Measurements from ENCODE around the gene VPS9D1. TPM values are rescaled to one million over a fixed set of nuclear protein-coding genes. Genes with fewer than 3 reads are reported as not detected.

The VPS9D1 gene
- polyA plus RNA-seq, 2 of the 4 experiments (the other 2 are of a cell fraction), result 2.1 to 5.4 TPM

DNA sequence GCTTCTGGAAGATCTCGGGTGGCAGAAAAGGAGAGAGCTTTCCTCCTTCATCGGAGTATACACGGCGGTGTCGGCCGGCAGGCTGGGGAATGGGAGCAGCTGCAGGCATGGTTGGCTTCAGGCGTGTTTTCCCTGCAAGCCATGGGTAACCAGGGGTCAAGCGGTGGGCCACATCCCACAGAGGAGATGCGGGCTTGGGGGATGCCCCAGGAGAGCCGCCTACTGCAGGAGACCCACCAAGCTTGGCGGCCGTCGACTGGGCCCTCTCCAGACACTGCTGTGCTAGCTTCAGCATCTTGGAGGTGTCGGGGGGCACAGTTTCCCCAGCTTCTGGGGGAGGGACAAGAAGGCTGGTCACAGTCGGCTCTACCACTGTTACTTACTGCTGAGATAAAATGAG, 4.2 kb downstream of the VPS9D1 start:
- Histone ChIP-seq H3K9me3 (peaks cover 3% of the 10 kb centered on the region; the same call in 1 of the 3 replicates), H3K4me1 (peaks cover 28% of the 10 kb centered on the region), H3K27ac (no peak overlapping the region), H3K4me3 (no peak overlapping the region), H3K4me2 (no peak overlapping the region)
- TF ChIP-seq RARB (CRISPR knock-in tag; IDR thresholded peaks at IDR 0.05), result no peak
- DNase-seq (ENCODE audit: low read depth in 1 of 2, low spot score in 1 of 2), result no peak
- 91% methylated on average over 13 of the region's 15 CpGs for WGBS (ENCODE audit: missing lambda C conversion rate)
- no peak for FAIRE-seq
- POLR2A ChIA-PET, result no interaction called here
- CTCF ChIA-PET, result interaction anchor here (0.9 to 6.8 kb wide), 6 partner anchors 11 to 144 kb away, joined by 3 to 77 read pairs (median 6); partner anchors contain the start of gene SPATA2L
- ATAC-seq, result no peak

DNA sequence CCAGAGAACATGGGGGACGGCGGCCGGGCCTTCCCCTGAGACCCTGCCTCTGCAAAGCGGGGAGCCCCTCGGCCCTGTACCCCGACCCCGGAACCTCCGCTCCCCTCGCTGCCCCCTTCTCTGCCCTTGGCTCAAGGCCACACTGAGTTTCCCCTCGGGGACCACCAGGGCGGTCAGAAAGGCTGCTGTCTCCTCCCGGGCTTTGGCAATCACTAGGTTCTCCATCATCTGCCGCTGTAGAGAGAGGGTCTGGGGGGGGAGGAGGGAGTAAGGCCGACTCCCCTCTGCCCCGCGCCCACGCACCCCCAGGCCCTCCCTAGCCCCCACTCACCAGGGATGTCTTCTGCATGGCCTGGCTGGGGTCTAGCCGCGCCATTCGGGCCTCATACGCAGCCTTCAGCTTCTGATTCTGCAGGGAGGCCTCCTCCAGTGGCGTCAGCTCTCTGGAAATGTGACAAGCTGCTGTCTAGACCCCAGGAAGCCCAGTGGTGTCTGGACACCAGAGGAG, 8.4 kb downstream of the VPS9D1 start:
- peaks cover 9% of the 10 kb centered on the region; the same call in 2 of the 3 replicates for H3K4me1 ChIP-seq
- DNase-seq (ENCODE audit: low read depth in 1 of 2, low spot score in 1 of 2), result no peak
- no peak for TF ChIP-seq NR3C1 (IDR thresholded peaks at IDR 0.05)
- TF ChIP-seq RAD21 (conservative IDR thresholded peaks at IDR 0.05 in 1 of 2, IDR thresholded peaks at IDR 0.05 in 1 of 2), result no peak
- TF ChIP-seq EHF (CRISPR knock-in tag; IDR thresholded peaks at IDR 0.05), result no peak
- TF ChIP-seq FOXS1 (CRISPR knock-in tag; IDR thresholded peaks at IDR 0.05), result no peak
- TF ChIP-seq, protein P1, sequence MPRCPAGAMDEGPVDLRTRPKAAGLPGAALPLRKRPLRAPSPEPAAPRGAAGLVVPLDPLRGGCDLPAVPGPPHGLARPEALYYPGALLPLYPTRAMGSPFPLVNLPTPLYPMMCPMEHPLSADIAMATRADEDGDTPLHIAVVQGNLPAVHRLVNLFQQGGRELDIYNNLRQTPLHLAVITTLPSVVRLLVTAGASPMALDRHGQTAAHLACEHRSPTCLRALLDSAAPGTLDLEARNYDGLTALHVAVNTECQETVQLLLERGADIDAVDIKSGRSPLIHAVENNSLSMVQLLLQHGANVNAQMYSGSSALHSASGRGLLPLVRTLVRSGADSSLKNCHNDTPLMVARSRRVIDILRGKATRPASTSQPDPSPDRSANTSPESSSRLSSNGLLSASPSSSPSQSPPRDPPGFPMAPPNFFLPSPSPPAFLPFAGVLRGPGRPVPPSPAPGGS (IDR thresholded peaks at IDR 0.05), result no peak
- no peak for TF ChIP-seq MAZ (IDR thresholded peaks at IDR 0.05; ENCODE audit: borderline replicate concordance, low read depth, low read length)
- TF ChIP-seq, protein P2, sequence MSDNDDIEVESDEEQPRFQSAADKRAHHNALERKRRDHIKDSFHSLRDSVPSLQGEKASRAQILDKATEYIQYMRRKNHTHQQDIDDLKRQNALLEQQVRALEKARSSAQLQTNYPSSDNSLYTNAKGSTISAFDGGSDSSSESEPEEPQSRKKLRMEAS (IDR thresholded peaks at IDR 0.05), result no peak
- TF ChIP-seq RFX5 (IDR thresholded peaks at IDR 0.05), result no peak
- TF ChIP-seq RARB (CRISPR knock-in tag; IDR thresholded peaks at IDR 0.05), result no peak
- TF ChIP-seq POLR2AphosphoS2 (conservative IDR thresholded peaks at IDR 0.05; ENCODE audit: low read length), result no peak
- no peak for TF ChIP-seq SMC3 (IDR thresholded peaks at IDR 0.05)
- TF ChIP-seq, protein P3, sequence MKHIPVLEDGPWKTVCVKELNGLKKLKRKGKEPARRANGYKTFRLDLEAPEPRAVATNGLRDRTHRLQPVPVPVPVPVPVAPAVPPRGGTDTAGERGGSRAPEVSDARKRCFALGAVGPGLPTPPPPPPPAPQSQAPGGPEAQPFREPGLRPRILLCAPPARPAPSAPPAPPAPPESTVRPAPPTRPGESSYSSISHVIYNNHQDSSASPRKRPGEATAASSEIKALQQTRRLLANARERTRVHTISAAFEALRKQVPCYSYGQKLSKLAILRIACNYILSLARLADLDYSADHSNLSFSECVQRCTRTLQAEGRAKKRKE (CRISPR knock-in tag; IDR thresholded peaks at IDR 0.05; ENCODE audit: low read depth), result no peak
- 19% methylated on average over 17 of the region's 22 CpGs for WGBS (ENCODE audit: missing lambda C conversion rate)
- H3K4me2 ChIP-seq, result peak overlapping the region; percentile 90
- no peak for FAIRE-seq
- H3K9me3 ChIP-seq, result peaks cover 3% of the 10 kb centered on the region; the same call in 1 of the 3 replicates
- H3K4me3 ChIP-seq, result peak overlapping the region; percentile 87
- ChIA-PET POLR2A (interaction anchor here (1.2 to 1.6 kb wide), 2 partner anchors 11 to 26 kb away, joined by 6 read pairs; partner anchors contain the start of genes CDK10 and SPATA2L), CTCF (interaction anchor here (1.1 to 1.6 kb wide), 3 partner anchors 10 to 45 kb away, joined by 3 to 6 read pairs (median 3); no protein-coding TSS in a partner anchor)
- peak overlapping the region; percentile 86 to 89 for H3K27ac ChIP-seq
- ATAC-seq, result peak in 1 of 2 experiments; percentile 24; a peak in 3 of 6 replicates

DNA sequence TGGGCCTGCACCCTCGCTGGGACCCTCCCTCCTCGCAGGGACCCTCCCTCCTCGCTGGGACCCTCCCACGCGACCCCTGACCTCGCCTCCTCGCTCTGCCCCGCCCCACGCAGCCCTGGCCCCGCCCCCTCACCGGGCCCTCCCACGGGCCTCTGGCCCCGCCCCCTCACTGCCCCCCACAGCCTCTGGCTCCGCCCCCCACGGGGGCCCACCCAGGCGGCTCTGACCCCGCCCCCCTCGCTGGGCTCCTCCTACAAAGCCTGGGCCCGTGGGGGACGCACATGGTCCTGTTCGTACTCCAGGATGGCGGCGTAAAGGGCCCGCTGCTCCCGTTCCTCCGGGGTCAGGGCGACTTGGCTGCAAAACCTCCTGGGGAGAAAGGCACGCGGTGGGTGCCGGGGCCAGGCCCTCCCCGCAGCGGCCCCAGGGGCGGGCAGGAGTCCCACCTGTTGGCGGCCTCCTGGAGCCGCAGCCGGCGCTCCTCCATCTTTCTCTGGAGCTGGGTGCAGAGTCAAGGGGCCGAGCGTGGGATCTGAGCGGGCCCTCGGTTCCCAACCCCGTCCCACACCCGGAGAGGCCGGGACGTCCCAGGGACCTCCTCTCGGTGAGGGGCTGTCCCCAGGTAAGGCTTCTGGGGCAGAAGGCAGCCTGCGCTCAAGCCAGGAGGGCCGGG, 9.0 kb downstream of the VPS9D1 start:
- DNase-seq (ENCODE audit: low read depth in 1 of 2, low spot score in 1 of 2), result peak; percentile 81 to 94
- peaks cover 9% of the 10 kb centered on the region; the same call in 2 of the 3 replicates for H3K4me1 ChIP-seq
- peak; percentile 57 to 82 for ATAC-seq
- no peak for FAIRE-seq
- peak overlapping the region; percentile 90 for H3K4me2 ChIP-seq
- 0% methylated on average over 2 of the region's 48 CpGs for WGBS (ENCODE audit: missing lambda C conversion rate)
- peak overlapping the region; percentile 86 to 89 for H3K27ac ChIP-seq
- H3K9me3 ChIP-seq, result peaks cover 3% of the 10 kb centered on the region; the same call in 1 of the 3 replicates
- ChIA-PET POLR2A (interaction anchor here (1.2 to 1.6 kb wide), 2 partner anchors 10 to 25 kb away, joined by 6 read pairs; partner anchors contain the start of genes CDK10 and SPATA2L), CTCF (interaction anchor here (0.9 to 9.5 kb wide), 7 partner anchors 9 to 149 kb away, joined by 3 to 70 read pairs (median 5); no protein-coding TSS in a partner anchor)
- peak overlapping the region; percentile 87 for H3K4me3 ChIP-seq
- TF ChIP-seq ZSCAN20 (CRISPR knock-in tag; IDR thresholded peaks at IDR 0.05) (no peak), GATA3 (IDR thresholded peaks at IDR 0.05; ENCODE audit: borderline replicate concordance) (no peak), RAD21 (conservative IDR thresholded peaks at IDR 0.05 in 1 of 2, IDR thresholded peaks at IDR 0.05 in 1 of 2) (no peak), MYC (IDR thresholded peaks at IDR 0.05; ENCODE audit: borderline replicate concordance, low read length) (peak; percentile 86; the same call in 1 of the 2 replicates), PHF8 (IDR thresholded peaks at IDR 0.05; ENCODE audit: borderline replicate concordance, low read depth) (peak; percentile 68; the same call in 1 of the 2 replicates), JUN (IDR thresholded peaks at IDR 0.05) (peak in 1 of 2 experiments; percentile 80; a peak in 3 of 5 replicates), NPAS2 (CRISPR knock-in tag; IDR thresholded peaks at IDR 0.05; ENCODE audit: borderline replicate concordance) (no peak), HOXB5 (CRISPR knock-in tag; IDR thresholded peaks at IDR 0.05) (0 out of 2 replicates have a peak, but pooled peaks have one; percentile 42), RARB (CRISPR knock-in tag; IDR thresholded peaks at IDR 0.05) (no peak), JUNB (IDR thresholded peaks at IDR 0.05) (no peak)
- TF ChIP-seq, protein P4, sequence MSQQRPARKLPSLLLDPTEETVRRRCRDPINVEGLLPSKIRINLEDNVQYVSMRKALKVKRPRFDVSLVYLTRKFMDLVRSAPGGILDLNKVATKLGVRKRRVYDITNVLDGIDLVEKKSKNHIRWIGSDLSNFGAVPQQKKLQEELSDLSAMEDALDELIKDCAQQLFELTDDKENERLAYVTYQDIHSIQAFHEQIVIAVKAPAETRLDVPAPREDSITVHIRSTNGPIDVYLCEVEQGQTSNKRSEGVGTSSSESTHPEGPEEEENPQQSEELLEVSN (IDR thresholded peaks at IDR 0.05; ENCODE audit: borderline replicate concordance, low read depth), result peak; percentile 49; the same call in 1 of the 2 replicates
- TF ChIP-seq, protein P5, sequence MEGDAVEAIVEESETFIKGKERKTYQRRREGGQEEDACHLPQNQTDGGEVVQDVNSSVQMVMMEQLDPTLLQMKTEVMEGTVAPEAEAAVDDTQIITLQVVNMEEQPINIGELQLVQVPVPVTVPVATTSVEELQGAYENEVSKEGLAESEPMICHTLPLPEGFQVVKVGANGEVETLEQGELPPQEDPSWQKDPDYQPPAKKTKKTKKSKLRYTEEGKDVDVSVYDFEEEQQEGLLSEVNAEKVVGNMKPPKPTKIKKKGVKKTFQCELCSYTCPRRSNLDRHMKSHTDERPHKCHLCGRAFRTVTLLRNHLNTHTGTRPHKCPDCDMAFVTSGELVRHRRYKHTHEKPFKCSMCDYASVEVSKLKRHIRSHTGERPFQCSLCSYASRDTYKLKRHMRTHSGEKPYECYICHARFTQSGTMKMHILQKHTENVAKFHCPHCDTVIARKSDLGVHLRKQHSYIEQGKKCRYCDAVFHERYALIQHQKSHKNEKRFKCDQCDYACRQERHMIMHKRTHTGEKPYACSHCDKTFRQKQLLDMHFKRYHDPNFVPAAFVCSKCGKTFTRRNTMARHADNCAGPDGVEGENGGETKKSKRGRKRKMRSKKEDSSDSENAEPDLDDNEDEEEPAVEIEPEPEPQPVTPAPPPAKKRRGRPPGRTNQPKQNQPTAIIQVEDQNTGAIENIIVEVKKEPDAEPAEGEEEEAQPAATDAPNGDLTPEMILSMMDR (IDR thresholded peaks at IDR 0.05), result no peak
- TF ChIP-seq, protein P6, sequence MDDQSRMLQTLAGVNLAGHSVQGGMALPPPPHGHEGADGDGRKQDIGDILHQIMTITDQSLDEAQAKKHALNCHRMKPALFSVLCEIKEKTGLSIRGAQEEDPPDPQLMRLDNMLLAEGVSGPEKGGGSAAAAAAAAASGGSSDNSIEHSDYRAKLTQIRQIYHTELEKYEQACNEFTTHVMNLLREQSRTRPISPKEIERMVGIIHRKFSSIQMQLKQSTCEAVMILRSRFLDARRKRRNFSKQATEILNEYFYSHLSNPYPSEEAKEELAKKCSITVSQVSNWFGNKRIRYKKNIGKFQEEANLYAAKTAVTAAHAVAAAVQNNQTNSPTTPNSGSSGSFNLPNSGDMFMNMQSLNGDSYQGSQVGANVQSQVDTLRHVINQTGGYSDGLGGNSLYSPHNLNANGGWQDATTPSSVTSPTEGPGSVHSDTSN (IDR thresholded peaks at IDR 0.05), result 0 out of 2 replicates have a peak, but pooled peaks have one; percentile 29
- TF ChIP-seq, protein P7, sequence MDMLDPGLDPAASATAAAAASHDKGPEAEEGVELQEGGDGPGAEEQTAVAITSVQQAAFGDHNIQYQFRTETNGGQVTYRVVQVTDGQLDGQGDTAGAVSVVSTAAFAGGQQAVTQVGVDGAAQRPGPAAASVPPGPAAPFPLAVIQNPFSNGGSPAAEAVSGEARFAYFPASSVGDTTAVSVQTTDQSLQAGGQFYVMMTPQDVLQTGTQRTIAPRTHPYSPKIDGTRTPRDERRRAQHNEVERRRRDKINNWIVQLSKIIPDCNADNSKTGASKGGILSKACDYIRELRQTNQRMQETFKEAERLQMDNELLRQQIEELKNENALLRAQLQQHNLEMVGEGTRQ (IDR thresholded peaks at IDR 0.05), result 0 out of 2 replicates have a peak, but pooled peaks have one; percentile 5

Measured in A549 (cell line).